Gastrocnemius medialis (tissue), 4 donors: ENCODE data around the gene CORIN. TPM values are rescaled to one million over a fixed set of nuclear protein-coding genes. Genes with fewer than 3 reads are reported as not detected.

Source experiments
- ATAC-seq, 2 donors: fragments of 150-250 bp; one replicate each; pipeline ENCODE4 v1.9.1; 2016
- DNase-seq, 2 donors: peaks; one replicate each; pipeline ENCODE4 v3.0.0-alpha.2; 2019
- H3K27ac ChIP-seq, 4 donors: fragments of 200-600 bp; sonication (generic); 1 replicate in 1 of 4; 2 replicates in 3 of 4; pipeline ENCODE4 v1.5.1; 2016 to 2018; ENCODE audit warnings: mild to moderate bottlenecking in 2 of 4, moderate library complexity in 1 of 4
- H3K27me3 ChIP-seq, 3 donors: fragments of 200-600 bp; sonication (generic) in 2 of 3; 1 replicate in 1 of 3; 2 replicates in 2 of 3; pipeline versions ENCODE4 v1.5.1 to v1.6.0; 2016 to 2019; ENCODE audit warnings: mild to moderate bottlenecking in 1 of 3, moderate library complexity in 1 of 3
- H3K36me3 ChIP-seq, 2 donors: fragments of 200-600 bp; sonication (generic) in 1 of 2; one replicate each; pipeline ENCODE4 v1.5.1; 2017 to 2018
- H3K4me1 ChIP-seq, 2 donors: fragments of 200-600 bp; sonication (generic) in 1 of 2; one replicate each; pipeline ENCODE4 v1.5.1; 2016 to 2017; ENCODE audit warnings: mild to moderate bottlenecking in 2 of 2
- H3K4me3 ChIP-seq, 4 donors: fragments of 200-600 bp; sonication (generic) in 3 of 4; 1 replicate in 1 of 4; 2 replicates in 3 of 4; pipeline ENCODE4 v1.5.1; 2016 to 2019; ENCODE audit warnings: mild to moderate bottlenecking in 2 of 4
- H3K9me3 ChIP-seq, 3 donors: fragments of 200-600 bp; sonication (generic) in 2 of 3; 1 replicate in 1 of 3; 2 replicates in 2 of 3; pipeline ENCODE4 v1.5.1; 2016 to 2019
- POLR2A ChIP-seq, 2 donors: fragments of 450-650 bp; IDR thresholded peaks; one replicate each; pipeline ENCODE4 v1.6.1; 2017; ENCODE audit warnings: antibody characterized with exemption in 2 of 2, mild to moderate bottlenecking in 2 of 2, moderate library complexity in 2 of 2
- in situ Hi-C, 4 donors: fragments of 200-750 bp; cut with MboI; loops; one replicate each; pipeline versions ENCODE4 v1.15.0 to v1.8.0; 2017; ENCODE audit warnings: low sequenced_read_pairs in 4 of 4
- intact Hi-C: fragments of 100-400 bp; cut with DNase I; formaldehyde crosslinking; loops from one replicate; pipeline ENCODE4 v1.15.1; 2023; ENCODE audit warnings: low total_unique reads
- total RNA-seq, 4 donors: library from RNA; depleted of rRNA; stranded (reverse); fragments of >200 nt; gene quantifications; one replicate each; pipeline versions ENCODE4 v1.1.0 to v1.2.3, GENCODE V29; 2016
- TF ChIP-seq, protein P1 (sequence below), 5 experiments: fragments of 450-650 bp in 3 of 5; fragments of 200-600 bp in 2 of 5; sonication (generic) in 2 of 5; IDR thresholded peaks in 4 of 5; conservative IDR thresholded peaks in 1 of 5; 1 replicate in 4 of 5; 2 replicates in 1 of 5; pipeline ENCODE4 v1.5.1; 2016 to 2019; ENCODE audit warnings: antibody characterized with exemption in 5 of 5, mild to moderate bottlenecking in 3 of 5, moderate library complexity in 3 of 5

CORIN gene
- total RNA-seq, 4 donors from 2014 or later = 0.49 to 0.70 TPM; not detected in 2

DNA sequence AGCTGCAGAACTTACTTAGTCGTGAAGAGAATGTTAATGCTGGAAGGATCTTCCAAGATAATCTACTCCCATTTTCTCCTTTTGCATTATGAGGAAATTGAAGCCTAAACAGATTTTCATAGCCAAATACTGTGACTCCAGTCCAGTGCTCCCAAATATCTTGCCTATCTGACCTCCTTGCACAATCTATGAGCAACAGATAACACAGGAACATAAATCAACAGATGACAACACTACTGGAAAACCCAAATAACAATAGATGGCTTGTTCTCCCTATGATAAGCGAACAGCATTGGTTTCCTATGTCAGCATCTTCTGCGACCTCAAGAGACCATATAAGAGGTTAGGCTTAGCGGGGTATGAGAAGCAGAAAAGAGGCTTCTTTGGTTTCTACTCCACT lies 88.0 kb downstream of the CORIN start:
- Histone ChIP-seq H3K27ac (no peak overlapping the region), H3K4me3 (no peak overlapping the region), H3K4me1 (no peaks in the 10 kb centered on the region), H3K36me3 (no peaks in the 10 kb centered on the region), H3K9me3 (no peaks in the 10 kb centered on the region), H3K27me3 (no peaks in the 10 kb centered on the region)
- DNase-seq (no peak), ATAC-seq (no peak)
- no peak for TF ChIP-seq POLR2A (IDR thresholded peaks at IDR 0.05)
- TF ChIP-seq, protein P1, sequence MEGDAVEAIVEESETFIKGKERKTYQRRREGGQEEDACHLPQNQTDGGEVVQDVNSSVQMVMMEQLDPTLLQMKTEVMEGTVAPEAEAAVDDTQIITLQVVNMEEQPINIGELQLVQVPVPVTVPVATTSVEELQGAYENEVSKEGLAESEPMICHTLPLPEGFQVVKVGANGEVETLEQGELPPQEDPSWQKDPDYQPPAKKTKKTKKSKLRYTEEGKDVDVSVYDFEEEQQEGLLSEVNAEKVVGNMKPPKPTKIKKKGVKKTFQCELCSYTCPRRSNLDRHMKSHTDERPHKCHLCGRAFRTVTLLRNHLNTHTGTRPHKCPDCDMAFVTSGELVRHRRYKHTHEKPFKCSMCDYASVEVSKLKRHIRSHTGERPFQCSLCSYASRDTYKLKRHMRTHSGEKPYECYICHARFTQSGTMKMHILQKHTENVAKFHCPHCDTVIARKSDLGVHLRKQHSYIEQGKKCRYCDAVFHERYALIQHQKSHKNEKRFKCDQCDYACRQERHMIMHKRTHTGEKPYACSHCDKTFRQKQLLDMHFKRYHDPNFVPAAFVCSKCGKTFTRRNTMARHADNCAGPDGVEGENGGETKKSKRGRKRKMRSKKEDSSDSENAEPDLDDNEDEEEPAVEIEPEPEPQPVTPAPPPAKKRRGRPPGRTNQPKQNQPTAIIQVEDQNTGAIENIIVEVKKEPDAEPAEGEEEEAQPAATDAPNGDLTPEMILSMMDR (IDR thresholded peaks at IDR 0.05 in 4 of 5, conservative IDR thresholded peaks at IDR 0.05 in 1 of 5) = no peak
- in situ Hi-C loops (no loop called here), intact Hi-C loops (no loop called here)

DNA sequence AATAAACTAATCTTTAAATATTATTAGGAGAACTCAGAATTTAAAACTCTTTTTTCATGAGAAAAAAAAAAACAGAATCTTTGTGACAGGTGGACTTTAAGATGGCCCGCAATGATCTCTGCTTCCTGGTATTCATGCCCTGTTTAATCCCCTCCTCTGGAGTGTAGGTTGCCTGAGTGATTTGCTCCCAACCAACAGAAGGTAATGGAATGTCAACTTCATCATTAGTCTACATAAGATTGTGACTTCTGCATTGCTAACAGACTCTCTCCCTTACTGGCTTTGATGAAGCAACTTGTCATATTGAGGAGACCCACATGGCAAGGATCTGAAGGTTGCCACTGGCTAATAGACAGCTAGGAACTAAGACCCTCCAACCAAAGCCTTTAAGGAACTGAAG lies 88.8 kb downstream of the CORIN start:
- no peak for TF ChIP-seq POLR2A (IDR thresholded peaks at IDR 0.05)
- TF ChIP-seq, protein P1 (IDR thresholded peaks at IDR 0.05 in 4 of 5, conservative IDR thresholded peaks at IDR 0.05 in 1 of 5) = no peak

DNA sequence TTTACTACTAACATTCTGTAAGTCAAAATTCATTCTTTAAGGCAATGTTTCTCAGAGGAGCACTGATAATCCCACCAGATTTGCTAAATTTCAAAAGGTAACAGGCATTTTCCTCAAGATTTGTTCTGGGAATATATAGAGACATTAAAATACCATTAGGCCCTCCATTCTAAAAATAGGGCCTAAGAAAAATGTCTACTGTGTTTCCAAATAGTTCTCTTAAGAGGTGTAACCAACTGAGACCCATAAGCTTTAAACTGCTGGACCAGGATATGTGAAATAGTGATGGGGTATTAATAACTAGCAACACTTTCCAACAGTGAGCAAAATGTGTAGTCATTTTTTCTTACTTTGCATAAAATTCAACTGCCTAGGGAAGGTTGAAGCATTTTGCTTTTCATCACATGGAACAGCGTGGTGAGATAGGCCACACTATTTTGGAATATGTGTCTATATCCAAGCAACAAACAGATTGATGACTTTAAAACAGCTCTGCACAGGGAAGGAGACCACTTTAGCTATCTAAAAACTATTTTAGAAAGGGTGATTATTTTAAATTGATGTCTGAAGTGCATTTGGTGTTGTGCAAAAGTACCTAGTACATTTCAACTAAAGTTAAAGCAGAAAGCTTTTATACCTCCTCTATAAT lies 89.9 kb downstream of the CORIN start:
- Histone ChIP-seq H3K36me3 (no peaks in the 10 kb centered on the region), H3K4me3 (no peak overlapping the region), H3K27ac (no peak overlapping the region), H3K4me1 (no peaks in the 10 kb centered on the region), H3K9me3 (no peaks in the 10 kb centered on the region), H3K27me3 (no peaks in the 10 kb centered on the region)
- in situ Hi-C loops = no loop called here
- DNase-seq = no peak
- intact Hi-C loops = no loop called here
- ATAC-seq = no peak
- TF ChIP-seq, protein P1 (IDR thresholded peaks at IDR 0.05 in 4 of 5, conservative IDR thresholded peaks at IDR 0.05 in 1 of 5) = no peak
- no peak for TF ChIP-seq POLR2A (IDR thresholded peaks at IDR 0.05)

More for the DNA sequence above, 88.8 kb downstream of the CORIN start:
- no peak for ATAC-seq
- H3K27me3 ChIP-seq = no peaks in the 10 kb centered on the region
- H3K9me3 ChIP-seq = no peaks in the 10 kb centered on the region
- no peak overlapping the region for H3K27ac ChIP-seq
- no peaks in the 10 kb centered on the region for H3K36me3 ChIP-seq
- H3K4me3 ChIP-seq = no peak overlapping the region
- intact Hi-C loops (no loop called here), in situ Hi-C loops (no loop called here)
- no peak for DNase-seq
- no peaks in the 10 kb centered on the region for H3K4me1 ChIP-seq

DNA sequence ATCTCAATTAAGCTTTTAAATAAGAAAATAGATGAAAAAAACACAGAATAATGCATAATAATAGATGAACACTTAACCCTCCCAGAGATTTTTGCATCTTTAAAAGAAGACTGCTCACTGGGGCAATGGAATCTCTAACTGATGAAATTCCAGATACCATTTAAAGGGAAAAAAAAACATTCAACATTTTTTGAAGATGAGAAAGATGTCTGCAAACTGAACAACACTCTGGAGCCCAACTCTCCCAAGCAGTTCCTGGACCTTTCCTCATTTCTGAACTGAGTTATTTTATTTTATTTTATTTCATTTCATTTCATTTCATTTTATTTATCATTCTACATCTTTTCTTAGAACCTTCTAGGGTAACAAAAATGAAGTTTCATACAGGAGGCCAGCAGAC lies 90.7 kb downstream of the CORIN start:
- no peak for ATAC-seq
- H3K27ac ChIP-seq = no peak overlapping the region
- no peak overlapping the region for H3K4me3 ChIP-seq
- no peaks in the 10 kb centered on the region for H3K4me1 ChIP-seq
- H3K36me3 ChIP-seq = no peaks in the 10 kb centered on the region
- H3K9me3 ChIP-seq = no peaks in the 10 kb centered on the region
- no peak for TF ChIP-seq POLR2A (IDR thresholded peaks at IDR 0.05)
- TF ChIP-seq, protein P1 (IDR thresholded peaks at IDR 0.05 in 4 of 5, conservative IDR thresholded peaks at IDR 0.05 in 1 of 5) = no peak
- intact Hi-C loops = no loop called here
- no peak for DNase-seq
- in situ Hi-C loops = no loop called here
- no peaks in the 10 kb centered on the region for H3K27me3 ChIP-seq

DNA sequence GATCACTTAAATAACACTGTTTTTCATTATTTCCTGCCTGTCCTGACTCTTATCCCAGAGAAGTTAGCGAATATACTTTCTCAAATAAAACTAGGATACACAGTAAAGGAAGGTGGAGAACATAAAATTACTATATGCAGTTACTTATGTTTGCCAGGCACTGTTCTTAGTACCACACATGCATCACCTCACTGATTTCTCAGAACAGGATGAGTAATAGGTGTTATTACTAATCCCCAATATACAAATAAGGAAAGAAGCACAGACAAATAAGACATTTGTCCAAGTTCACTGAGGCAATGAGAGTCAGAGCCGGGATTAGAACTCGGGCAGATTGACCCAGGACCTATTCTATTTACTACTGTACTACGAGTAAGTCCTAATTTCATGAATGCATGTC lies 91.7 kb downstream of the CORIN start:
- H3K27me3 ChIP-seq = no peaks in the 10 kb centered on the region
- H3K36me3 ChIP-seq = no peaks in the 10 kb centered on the region
- in situ Hi-C loops (no loop called here), intact Hi-C loops (no loop called here)
- H3K9me3 ChIP-seq = no peaks in the 10 kb centered on the region
- ATAC-seq = no peak
- DNase-seq = no peak
- no peak overlapping the region for H3K27ac ChIP-seq
- no peak for TF ChIP-seq POLR2A (IDR thresholded peaks at IDR 0.05)
- TF ChIP-seq, protein P1 (IDR thresholded peaks at IDR 0.05 in 4 of 5, conservative IDR thresholded peaks at IDR 0.05 in 1 of 5) = no peak
- no peaks in the 10 kb centered on the region for H3K4me1 ChIP-seq
- no peak overlapping the region for H3K4me3 ChIP-seq
